Activated naive CD4-positive, alpha-beta T cell treated with anti-CD3 and anti-CD28 coated beads, Interleukin-2, amount 50 U/mL, for 16 hours (primary cell): ENCODE measurements around the gene NOTCH2.

ENCODE experiments used
- DNase-seq: peaks from one replicate; pipeline ENCODE4 v3.0.0-alpha.2; 2020

The NOTCH2 gene

GRCh38 chr1:119937198-119937597 lies 132.3 kb downstream of the NOTCH2 start:
- no peak for DNase-seq

- no peak for DNase-seq
Observed at GRCh38 chr1:119935915-119936314, 133.5 kb downstream of the NOTCH2 start.

GRCh38 chr1:119935373-119935772 lies 134.1 kb downstream of the NOTCH2 start:
- DNase-seq: no peak

DNA sequence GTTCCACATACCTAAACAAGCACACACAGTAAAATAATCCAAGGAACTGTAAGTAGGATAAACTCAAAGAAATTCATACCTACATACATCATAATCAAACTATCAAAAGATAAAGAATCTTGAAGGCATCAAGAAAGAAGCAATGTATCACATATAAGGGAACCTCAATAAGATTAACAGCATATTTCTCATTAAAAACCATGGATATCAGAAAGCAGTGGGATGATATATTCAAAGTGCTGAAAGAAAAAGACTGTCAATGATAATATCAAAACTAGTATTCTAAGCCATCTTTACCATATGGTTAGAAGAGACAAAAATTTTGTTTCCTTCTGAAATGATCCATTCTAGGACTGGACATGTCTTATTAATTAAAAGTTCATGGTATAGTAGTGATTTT lies 136.1 kb downstream of the NOTCH2 start:
- no peak for DNase-seq

GRCh38 chr1:119929643-119930315 lies 139.7 kb downstream of the NOTCH2 start:
- no peak for DNase-seq

GRCh38 chr1:119926553-119926952 lies 142.9 kb downstream of the NOTCH2 start:
- DNase-seq: no peak

GRCh38 chr1:119924948-119925898 lies 144.2 kb downstream of the NOTCH2 start:
- no peak for DNase-seq

DNA sequence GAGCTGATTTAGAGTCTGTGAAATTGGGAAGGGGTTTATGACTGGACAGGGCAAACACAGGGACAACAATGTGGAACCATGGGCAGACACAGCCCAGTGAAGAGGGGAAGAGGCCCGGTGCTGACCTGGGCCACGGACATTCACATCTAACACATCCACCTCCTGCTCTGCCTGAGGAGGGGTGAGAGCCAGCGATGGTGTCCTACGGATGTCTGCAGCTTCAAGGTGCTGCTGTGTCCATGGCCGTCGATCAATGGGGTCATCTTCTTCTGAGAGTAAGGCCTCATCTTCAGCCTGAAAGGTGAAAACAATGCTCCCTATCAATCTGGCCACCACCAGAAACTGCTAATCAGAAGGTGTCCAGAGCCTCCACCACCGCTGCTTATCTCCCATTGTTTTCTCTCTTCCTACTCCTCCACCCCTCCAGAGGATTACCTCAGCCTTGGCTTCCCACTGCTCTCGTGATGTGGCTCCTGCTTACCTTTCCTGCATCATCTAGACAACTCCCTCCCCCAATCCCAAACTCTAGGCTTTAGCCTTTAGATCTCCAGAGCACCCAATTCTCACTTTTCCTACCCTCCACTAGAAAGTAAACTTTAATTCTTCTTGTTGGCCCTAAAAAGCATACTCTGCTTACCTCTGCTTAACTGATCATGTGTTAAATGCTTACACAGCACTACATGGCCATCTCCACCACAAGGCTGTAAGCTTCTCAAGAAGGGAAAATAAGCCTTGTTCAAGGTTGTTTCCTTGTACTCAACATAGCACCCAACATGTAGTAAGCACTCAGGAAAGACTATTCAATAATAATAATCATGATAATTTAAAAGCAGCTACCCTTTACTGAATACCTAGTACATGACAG lies 149.1 kb downstream of the NOTCH2 start:
- no peak for DNase-seq

GRCh38 chr1:119919241-119919640 lies 150.2 kb downstream of the NOTCH2 start:
- DNase-seq: no peak

GRCh38 chr1:119918301-119918700 lies 151.2 kb downstream of the NOTCH2 start:
- DNase-seq: no peak

DNA sequence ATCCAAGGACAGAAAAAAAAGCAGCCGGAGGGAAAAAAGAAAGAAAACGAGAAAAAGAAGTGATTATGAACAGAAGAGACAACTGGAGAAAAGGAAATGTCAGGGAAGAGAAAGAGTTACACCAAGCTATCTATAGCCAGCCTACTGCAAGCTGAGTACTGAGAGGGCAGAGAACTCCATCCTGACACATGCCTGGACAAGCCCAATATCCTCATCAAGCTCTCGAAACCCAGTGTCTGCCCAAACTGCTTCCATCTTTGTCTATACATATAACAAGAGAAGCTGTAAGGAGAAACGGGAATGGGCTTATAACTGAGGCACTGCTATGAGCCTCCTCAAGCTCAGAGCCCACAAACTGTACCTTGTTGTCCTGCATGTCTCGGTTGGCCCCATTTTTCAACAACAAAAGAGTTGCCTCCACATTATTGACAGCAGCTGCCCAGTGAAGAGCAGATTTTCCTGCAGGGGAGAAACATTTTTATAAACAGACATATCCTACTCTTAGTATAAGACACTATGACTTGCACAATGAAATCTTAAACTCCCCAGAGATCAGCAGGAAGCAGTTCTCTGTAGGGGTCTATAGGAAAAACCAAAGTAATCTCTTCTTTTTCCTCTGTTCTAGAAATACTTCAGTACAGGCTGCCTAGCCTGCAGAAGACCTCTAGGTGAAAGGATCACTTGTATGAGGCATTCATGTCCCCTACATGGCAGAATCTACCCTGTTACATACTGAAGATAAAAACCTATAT lies 152.0 kb downstream of the NOTCH2 start:
- no peak for DNase-seq

DNA sequence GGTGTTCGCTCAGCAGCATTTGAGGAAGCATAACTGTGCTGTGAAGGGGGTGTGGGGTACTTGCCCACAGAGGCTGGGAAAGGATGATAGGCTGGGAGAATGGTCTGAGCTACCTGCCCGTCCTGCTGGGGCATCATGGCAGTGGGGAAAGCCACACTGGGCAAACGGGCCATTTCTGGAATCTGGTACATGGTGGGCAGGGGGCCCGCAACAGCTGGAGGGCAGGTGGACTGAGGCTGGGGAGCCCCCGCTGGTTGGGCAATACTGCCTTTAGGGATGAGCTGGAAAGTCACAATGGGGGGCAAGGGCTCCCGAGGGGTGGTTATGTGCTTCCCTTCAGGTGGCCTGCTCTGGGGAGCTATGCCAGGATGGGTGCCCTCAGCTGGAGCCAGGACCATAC lies 153.9 kb downstream of the NOTCH2 start:
- DNase-seq: no peak

- DNase-seq: no peak
Observed at GRCh38 chr1:119914071-119914470, 155.4 kb downstream of the NOTCH2 start.

DNA sequence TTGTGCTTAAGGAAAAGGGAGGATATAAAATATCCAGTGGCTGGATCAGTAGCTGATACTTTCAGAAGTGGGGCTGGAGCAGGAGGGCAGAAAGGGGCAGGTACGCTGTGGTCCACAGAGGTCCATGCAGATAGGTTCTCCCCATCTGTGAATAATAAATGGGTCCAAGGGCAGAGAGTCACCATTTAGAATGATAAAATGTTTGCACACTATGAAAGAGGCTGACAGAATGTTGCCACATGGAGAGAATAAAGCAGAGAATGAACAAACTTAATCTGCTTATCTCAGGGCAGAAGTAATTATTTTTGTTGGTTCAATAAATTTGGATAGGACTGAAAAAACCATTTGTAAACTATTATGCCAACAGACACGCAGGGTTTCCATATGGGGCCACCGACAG lies 156.5 kb downstream of the NOTCH2 start:
- no peak for DNase-seq

- DNase-seq: no peak
Observed at GRCh38 chr1:119911775-119912174, 157.7 kb downstream of the NOTCH2 start.

- DNase-seq: no peak
Observed at GRCh38 chr1:119910618-119911017, 158.8 kb downstream of the NOTCH2 start.

GRCh38 chr1:119909890-119910596 lies 159.4 kb downstream of the NOTCH2 start:
- DNase-seq: no peak

DNA sequence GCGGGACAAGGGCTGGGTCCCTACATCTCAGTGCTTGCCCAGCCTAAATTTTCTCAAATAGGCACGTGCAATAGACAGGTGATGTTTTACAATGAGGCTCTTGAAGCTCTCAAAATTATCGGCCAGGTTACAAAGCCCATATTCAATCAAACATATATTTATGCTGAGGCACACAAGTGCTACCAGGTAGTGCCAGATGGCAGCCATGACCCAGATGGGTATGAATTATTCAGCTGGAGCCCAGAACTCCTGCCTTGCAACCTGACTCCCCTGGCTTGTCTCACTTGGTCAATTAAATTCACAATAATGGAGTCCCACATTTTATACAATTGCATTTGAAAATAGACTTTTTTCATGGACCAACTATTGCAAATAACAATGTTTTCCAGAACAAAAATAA lies 160.8 kb downstream of the NOTCH2 start:
- no peak for DNase-seq

DNA sequence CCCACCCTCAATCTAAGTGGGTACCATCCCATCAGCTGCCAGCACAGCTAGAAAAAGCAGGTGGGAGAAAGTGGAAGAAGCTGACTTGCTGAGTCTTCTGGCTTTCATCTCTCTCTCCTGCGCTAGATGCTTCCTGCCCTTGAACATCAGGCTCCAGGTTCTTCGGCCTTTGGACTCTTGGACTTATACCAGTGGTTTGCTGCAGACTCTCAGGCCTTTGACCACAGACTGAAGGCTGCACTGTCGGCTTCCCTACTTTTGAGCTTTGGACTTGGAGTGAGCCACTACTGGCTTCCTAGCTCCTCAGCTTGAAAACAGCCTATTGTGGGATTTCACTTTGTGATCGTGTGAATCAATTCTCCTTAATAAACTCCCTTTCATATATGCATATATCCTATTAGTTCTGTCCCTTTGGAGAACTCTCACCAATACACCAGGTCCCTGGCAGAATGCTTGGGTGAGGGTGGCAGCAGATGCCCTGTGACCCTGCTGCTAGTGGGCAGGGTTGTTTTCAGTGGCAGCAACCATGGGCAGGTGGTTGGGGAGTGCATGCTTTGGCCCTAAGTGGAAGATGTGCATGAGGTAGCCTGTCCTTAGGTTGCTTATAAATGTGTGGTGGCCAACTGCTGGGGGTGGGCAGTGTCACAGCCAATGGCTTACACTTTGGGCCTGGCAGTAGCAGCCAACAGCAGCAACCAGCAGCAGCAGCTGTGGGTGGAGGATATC lies 162.4 kb downstream of the NOTCH2 start:
- DNase-seq: no peak

DNA sequence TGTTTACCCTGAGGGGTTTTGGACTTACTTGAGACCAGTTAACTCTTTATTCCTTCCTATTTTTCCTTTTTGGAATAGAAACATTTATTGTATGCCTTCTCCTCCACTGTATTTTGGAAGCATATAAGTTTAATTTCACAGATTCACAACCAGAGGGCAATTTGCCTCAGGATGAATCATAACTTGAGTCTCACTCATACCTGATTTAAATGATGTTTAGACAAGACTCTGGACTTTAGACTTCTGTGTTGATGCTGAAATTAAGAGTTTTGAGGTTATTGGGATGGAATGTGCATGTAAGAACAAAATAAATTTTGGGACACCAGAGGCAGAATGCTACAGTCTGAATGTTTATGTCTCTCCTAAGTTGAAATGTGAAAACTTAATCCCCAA lies 166.0 kb downstream of the NOTCH2 start:
- no peak for DNase-seq

GRCh38 chr1:119902775-119903442 lies 166.6 kb downstream of the NOTCH2 start:
- no peak for DNase-seq
